H1 (cell line): ENCODE data around the gene SLC39A7.

Experiments used
- CBX8 ChIP-seq: fragments of 300-800, 300-1000 bp; sonication (generic); IDR thresholded peaks from 2 replicates; pipeline ENCODE4 v1.7.1; 2016; ENCODE audit warnings: low read depth, low read length, borderline replicate concordance
- CTCF ChIP-seq, 3 experiments: IDR thresholded peaks; 1 replicate in 2 of 3; 2 replicates in 1 of 3; pipeline versions ENCODE4 v1.5.1 to v1.6.1; 2011; ENCODE audit warnings: low read length in 3 of 3, mild to moderate bottlenecking in 3 of 3, inconsistent platforms in 2 of 3, low read depth in 1 of 3, moderate library complexity in 1 of 3; ENCODE audit not compliant: insufficient read depth in 1 of 3; ENCODE audit errors: control extremely low read depth in 1 of 3
- EZH2 ChIP-seq: fragments of 200-600 bp; sonication (generic); IDR thresholded peaks from 2 replicates; pipeline ENCODE4 v1.7.1; 2012; ENCODE audit warnings: low read depth, mild to moderate bottlenecking, moderate library complexity, low read length, inconsistent platforms; ENCODE audit not compliant: severe bottlenecking
- HDAC6 ChIP-seq: IDR thresholded peaks from one replicate; pipeline ENCODE4 v1.7.1; 2012; ENCODE audit warnings: low read depth, mild to moderate bottlenecking, inconsistent platforms, low read length, moderate library complexity
- RAD21 ChIP-seq, 2 experiments: IDR thresholded peaks in 1 of 2; conservative IDR thresholded peaks in 1 of 2; 2 replicates each; pipeline ENCODE4 v1.6.1; 2011; ENCODE audit warnings: low read depth in 2 of 2, low read length in 2 of 2, improper control_type of control experiment in 1 of 2, inconsistent platforms in 1 of 2, mild to moderate bottlenecking in 1 of 2, moderate library complexity in 1 of 2

DNA sequence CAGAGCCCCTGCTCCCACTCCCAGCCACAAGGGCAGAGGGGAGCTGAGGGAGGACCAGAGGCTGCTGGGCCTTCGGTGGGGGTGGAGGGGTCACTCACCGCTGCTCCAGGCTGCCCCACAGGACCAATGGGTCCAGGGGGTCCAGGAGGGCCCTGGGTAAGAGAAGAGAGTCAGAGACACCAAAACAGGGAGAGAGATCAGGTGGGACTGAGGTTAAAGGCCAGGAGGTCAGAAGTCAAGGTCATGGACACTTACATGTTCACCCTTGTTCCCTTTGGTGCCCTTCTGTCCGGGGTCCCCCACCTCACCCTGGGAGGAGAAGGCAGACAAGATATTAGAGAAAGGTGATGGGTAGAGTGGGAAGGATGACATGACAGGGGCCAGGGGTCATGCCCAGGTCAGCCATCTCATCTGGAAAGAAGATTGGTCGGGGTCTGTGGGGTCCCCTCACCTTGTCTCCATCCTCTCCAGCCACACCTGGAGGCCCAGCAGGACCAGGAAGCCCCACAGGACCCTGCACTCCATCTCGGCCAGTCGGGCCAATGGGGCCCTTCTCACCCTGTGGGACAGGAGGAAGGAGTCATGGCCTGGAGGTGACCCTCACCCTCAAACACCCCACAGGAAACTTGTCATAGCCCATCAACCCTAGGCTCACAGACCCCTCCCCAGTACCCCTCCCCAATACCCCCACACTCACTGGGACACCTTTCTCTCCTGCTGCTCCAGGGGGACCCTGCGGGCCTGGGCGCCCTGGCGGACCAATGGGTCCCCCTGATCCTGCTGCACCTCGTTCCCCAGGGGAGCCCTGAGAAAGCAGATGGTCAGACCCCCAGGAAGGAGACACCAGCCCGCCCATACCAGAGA is 29.4 kb upstream of the SLC39A7 start:
- TF ChIP-seq HDAC6 (no peak), CTCF (IDR thresholded peaks at IDR 0.05; ENCODE audit: control extremely low read depth in 1 of 3, insufficient read depth in 1 of 3, low read depth in 1 of 3, low read length in 3 of 3) (no peak), EZH2 (no peak), RAD21 (IDR thresholded peaks at IDR 0.05 in 1 of 2, conservative IDR thresholded peaks at IDR 0.05 in 1 of 2; ENCODE audit: low read depth in 2 of 2, low read length in 2 of 2) (no peak), CBX8 (no peak)
